Mesenchymal stem cell (in vitro differentiated cells and primary cell): ENCODE data around the gene LPP.
A peak's percentile ranks its signal among the peaks of the same experiment; 100 is the strongest.

Experiments
- DNase-seq: peaks from one replicate; pipeline ENCODE4 v3.0.0-alpha.2; 2013
- H2AFZ ChIP-seq: one replicate; pipeline ENCODE4 v1.6.1; 2013; ENCODE audit warnings: low read depth, mild to moderate bottlenecking, control low read depth, inconsistent platforms, low read length, moderate library complexity
- H2AK5ac ChIP-seq: 2 replicates; pipeline ENCODE4 v1.6.1; 2013; ENCODE audit warnings: low read length, moderate library complexity, mild to moderate bottlenecking, inconsistent platforms; ENCODE audit not compliant: severe bottlenecking
- H2BK120ac ChIP-seq: one replicate; pipeline ENCODE4 v1.6.1; 2013; ENCODE audit warnings: low read depth, mild to moderate bottlenecking, inconsistent platforms, low read length, moderate library complexity
- H2BK12ac ChIP-seq, 2 experiments: one replicate each; pipeline ENCODE4 v1.6.1; 2013; ENCODE audit warnings: inconsistent platforms in 2 of 2, low read length in 2 of 2, mild to moderate bottlenecking in 2 of 2, moderate library complexity in 2 of 2, control low read depth in 1 of 2
- H2BK15ac ChIP-seq: one replicate; pipeline ENCODE4 v1.6.1; 2013; ENCODE audit warnings: mild to moderate bottlenecking, low read depth, inconsistent platforms; ENCODE audit not compliant: poor library complexity, severe bottlenecking
- H2BK5ac ChIP-seq: 2 replicates; pipeline ENCODE4 v1.6.1; 2013; ENCODE audit warnings: low read depth, mild to moderate bottlenecking, low read length, control low read depth, inconsistent platforms; ENCODE audit not compliant: poor library complexity, severe bottlenecking
- H3K14ac ChIP-seq, 2 experiments: one replicate each; pipeline ENCODE4 v1.6.1; 2013; ENCODE audit warnings: inconsistent platforms in 2 of 2, low read length in 2 of 2, control low read depth in 1 of 2, mild to moderate bottlenecking in 1 of 2, moderate library complexity in 1 of 2
- H3K18ac ChIP-seq, 2 experiments: one replicate each; pipeline ENCODE4 v1.6.1; 2013; ENCODE audit warnings: inconsistent platforms in 2 of 2, low read length in 2 of 2, control low read depth in 1 of 2, low read depth in 1 of 2, mild to moderate bottlenecking in 1 of 2
- H3K23ac ChIP-seq, 2 experiments: one replicate each; pipeline ENCODE4 v1.6.1; 2013; ENCODE audit warnings: inconsistent platforms in 2 of 2, low read length in 2 of 2, mild to moderate bottlenecking in 2 of 2, moderate library complexity in 2 of 2, control low read depth in 1 of 2
- H3K27ac ChIP-seq: 2 replicates; pipeline ENCODE4 v1.5.1; 2013; ENCODE audit warnings: mild to moderate bottlenecking, moderate library complexity, low read length, control low read depth, inconsistent platforms; ENCODE audit not compliant: poor library complexity, severe bottlenecking
- H3K27me3 ChIP-seq, 2 experiments: 2 replicates each; pipeline versions ENCODE4 v1.6.1 to v1.7.0; 2013; ENCODE audit warnings: low read length in 2 of 2, mild to moderate bottlenecking in 2 of 2, moderate library complexity in 2 of 2, control low read depth in 1 of 2, inconsistent platforms in 1 of 2; ENCODE audit not compliant: control insufficient read depth in 1 of 2, insufficient read depth in 1 of 2
- H3K36me3 ChIP-seq, 2 experiments: 2 replicates each; pipeline versions ENCODE4 v1.6.1 to v1.7.0; 2013; ENCODE audit warnings: low read length in 2 of 2, control low read depth in 1 of 2, inconsistent platforms in 1 of 2, low read depth in 1 of 2, mild to moderate bottlenecking in 1 of 2; ENCODE audit not compliant: insufficient read depth in 2 of 2, control insufficient read depth in 1 of 2
- H3K4ac ChIP-seq, 2 experiments: one replicate each; pipeline ENCODE4 v1.6.1; 2013; ENCODE audit warnings: inconsistent platforms in 2 of 2, low read length in 2 of 2, mild to moderate bottlenecking in 2 of 2, moderate library complexity in 2 of 2, control low read depth in 1 of 2, low read depth in 1 of 2
- H3K4me1 ChIP-seq: 2 replicates; pipeline ENCODE4 v1.6.1; 2013; ENCODE audit warnings: low read depth, low read length, control low read depth; ENCODE audit not compliant: control insufficient read depth, insufficient read depth
- H3K4me2 ChIP-seq: 2 replicates; pipeline ENCODE4 v1.6.1; 2013; ENCODE audit warnings: low read length, mild to moderate bottlenecking, inconsistent platforms; ENCODE audit not compliant: poor library complexity, severe bottlenecking
- H3K4me3 ChIP-seq, 2 experiments: 2 replicates each; pipeline versions ENCODE4 v1.5.1 to v1.7.0; 2013; ENCODE audit warnings: low read length in 2 of 2, mild to moderate bottlenecking in 2 of 2, control low read depth in 1 of 2, low read depth in 1 of 2; ENCODE audit not compliant: insufficient read depth in 1 of 2
- H3K79me1 ChIP-seq: replicated peaks from 2 replicates; pipeline ENCODE4 v1.6.1; 2013; ENCODE audit warnings: mild to moderate bottlenecking, control low read depth, low read length, inconsistent platforms; ENCODE audit not compliant: poor library complexity, severe bottlenecking
- H3K9ac ChIP-seq: 2 replicates; pipeline ENCODE4 v1.7.0; 2013; ENCODE audit warnings: mild to moderate bottlenecking, low read length, moderate library complexity
- H3K9me3 ChIP-seq: 2 replicates; pipeline ENCODE4 v1.7.0; 2013; ENCODE audit warnings: mild to moderate bottlenecking, low read length; ENCODE audit not compliant: control insufficient read depth
- H4K8ac ChIP-seq: one replicate; pipeline ENCODE4 v1.6.1; 2013; ENCODE audit warnings: inconsistent platforms, mild to moderate bottlenecking, low read length, moderate library complexity
- H4K91ac ChIP-seq: one replicate; pipeline ENCODE4 v1.6.1; 2013; ENCODE audit warnings: mild to moderate bottlenecking, low read length, inconsistent platforms
- WGBS: methylation state at CpG from one replicate; pipeline ENCODE4 v1.1.7; 2013; ENCODE audit warnings: mixed read lengths; 5-methylcytosine and 5-hydroxymethylcytosine counted together

LPP gene

GRCh38 chr3:188257384-188258026 is 103.5 kb downstream of the LPP start:
- Histone ChIP-seq H3K27ac (no peak overlapping the region), H3K36me3 (peaks cover 0 to 21% of the 10 kb centered on the region in 2 experiments), H3K4me3 (no peak overlapping the region), H3K18ac (no peak overlapping the region), H3K9ac (no peak overlapping the region), H3K79me1 (peaks cover 16% of the 10 kb centered on the region), H3K9me3 (no peaks in the 10 kb centered on the region), H3K27me3 (no peaks in the 10 kb centered on the region), H4K91ac (no peak overlapping the region), H3K4ac (no peak overlapping the region), H2BK12ac (no peak overlapping the region), H2AK5ac (peak overlapping the region; percentile 72), H4K8ac (no peak overlapping the region), H2AFZ (no peak overlapping the region), H3K4me2 (no peak overlapping the region), H3K14ac (no peak overlapping the region), H3K23ac (no peak overlapping the region), H2BK120ac (no peak overlapping the region), H2BK5ac (no peak overlapping the region), H2BK15ac (no peak overlapping the region), H3K4me1 (peaks cover 7% of the 10 kb centered on the region)
- WGBS, result 92% methylated on average over 2 of the region's 3 CpGs
- no peak for DNase-seq

GRCh38 chr3:188259191-188259590 is 105.2 kb downstream of the LPP start:
- H2BK5ac ChIP-seq, result no peak overlapping the region
- H3K4ac ChIP-seq, result no peak overlapping the region
- WGBS, result 98% methylated on average over 2 of the region's 2 CpGs
- H2AK5ac ChIP-seq, result peak overlapping the region; percentile 70
- H3K27ac ChIP-seq, result no peak overlapping the region
- no peaks in the 10 kb centered on the region for H3K9me3 ChIP-seq
- no peak overlapping the region for H3K14ac ChIP-seq
- DNase-seq, result no peak
- H3K27me3 ChIP-seq, result no peaks in the 10 kb centered on the region
- H3K4me2 ChIP-seq, result no peak overlapping the region
- H4K8ac ChIP-seq, result no peak overlapping the region
- H3K4me3 ChIP-seq, result no peak overlapping the region
- H2AFZ ChIP-seq, result no peak overlapping the region
- no peak overlapping the region for H2BK120ac ChIP-seq
- H3K9ac ChIP-seq, result no peak overlapping the region
- peaks cover 0 to 20% of the 10 kb centered on the region in 2 experiments for H3K36me3 ChIP-seq
- no peak overlapping the region for H4K91ac ChIP-seq
- no peak overlapping the region for H2BK12ac ChIP-seq
- H3K4me1 ChIP-seq, result peaks cover 8% of the 10 kb centered on the region
- peaks cover 13% of the 10 kb centered on the region for H3K79me1 ChIP-seq
- no peak overlapping the region for H2BK15ac ChIP-seq
- H3K23ac ChIP-seq, result no peak overlapping the region
- H3K18ac ChIP-seq, result no peak overlapping the region

- no peak overlapping the region for H2BK5ac ChIP-seq
- no peak for DNase-seq
- no peak overlapping the region for H2BK15ac ChIP-seq
- no peak overlapping the region for H2AFZ ChIP-seq
- H2BK12ac ChIP-seq, result no peak overlapping the region
- H3K27me3 ChIP-seq, result no peaks in the 10 kb centered on the region
- no peak overlapping the region for H3K23ac ChIP-seq
- no peak overlapping the region for H2BK120ac ChIP-seq
- H3K79me1 ChIP-seq, result peaks cover 12% of the 10 kb centered on the region
- H3K9me3 ChIP-seq, result no peaks in the 10 kb centered on the region
- H3K4me2 ChIP-seq, result no peak overlapping the region
- H3K36me3 ChIP-seq, result peaks cover 0 to 17% of the 10 kb centered on the region in 2 experiments
- H3K27ac ChIP-seq, result no peak overlapping the region
- H4K91ac ChIP-seq, result no peak overlapping the region
- 93% methylated on average over 2 of the region's 2 CpGs for WGBS
- H3K4ac ChIP-seq, result no peak overlapping the region
- no peak overlapping the region for H3K18ac ChIP-seq
- no peak overlapping the region for H4K8ac ChIP-seq
- H3K14ac ChIP-seq, result no peak overlapping the region
- no peak overlapping the region for H3K9ac ChIP-seq
- no peak overlapping the region for H3K4me3 ChIP-seq
- peak overlapping the region; percentile 61 for H2AK5ac ChIP-seq
- peaks cover 9% of the 10 kb centered on the region for H3K4me1 ChIP-seq
These were observed 105.6 kb downstream of the LPP start for GRCh38 chr3:188259596-188259995.

GRCh38 chr3:188261011-188261410 is 107.1 kb downstream of the LPP start:
- Histone ChIP-seq H3K23ac (no peak overlapping the region), H2BK120ac (no peak overlapping the region), H2AK5ac (no peak overlapping the region), H3K4ac (no peak overlapping the region), H2AFZ (no peak overlapping the region), H3K18ac (peak overlapping the region in 1 of 2 experiments; percentile 11), H3K9ac (no peak overlapping the region), H3K4me2 (no peak overlapping the region), H3K36me3 (peaks cover 0 to 4% of the 10 kb centered on the region in 2 experiments), H3K79me1 (peaks cover 8% of the 10 kb centered on the region), H2BK12ac (peak overlapping the region in 1 of 2 experiments; percentile 75), H3K27ac (peak overlapping the region; percentile 59), H3K14ac (no peak overlapping the region), H4K91ac (no peak overlapping the region), H3K9me3 (no peaks in the 10 kb centered on the region), H3K4me1 (peaks cover 12% of the 10 kb centered on the region), H4K8ac (no peak overlapping the region), H3K27me3 (no peaks in the 10 kb centered on the region), H3K4me3 (no peak overlapping the region), H2BK5ac (no peak overlapping the region), H2BK15ac (no peak overlapping the region)
- DNase-seq, result no peak
- WGBS, result 38% methylated on average over 3 of the region's 4 CpGs
